Measurements from ENCODE around the gene NOP9.
"Not testable (repeated sequence)": the region's sequence is repeated elsewhere in the genome, so short reads cannot be mapped to it uniquely, and the experiment has no call there.

The NOP9 gene

GRCh38 chr14:24310646-24311604 lies 11.3 kb downstream of the NOP9 start, which contains the start of gene LTB4R:
Gene LTB4R, plus strand, starts transcription at chr14:24311502. Its CDS starts 4,150 bp downstream, at chr14:24315652.
- peak; percentile 65 for DNase-seq

- no peak for DNase-seq
These were observed 12.4 kb downstream of the NOP9 start for GRCh38 chr14:24311837-24312615.

GRCh38 chr14:24312736-24313507 lies 13.3 kb downstream of the NOP9 start:
- no peak for DNase-seq

- DNase-seq: no peak
These were observed 14.3 kb downstream of the NOP9 start for GRCh38 chr14:24313913-24314312.

- DNase-seq: no peak
These were observed 14.9 kb downstream of the NOP9 start for GRCh38 chr14:24314377-24315193.

GRCh38 chr14:24315243-24315806 lies 15.7 kb downstream of the NOP9 start:
- DNase-seq: no peak

- DNase-seq: no peak
These were observed 16.4 kb downstream of the NOP9 start for GRCh38 chr14:24315807-24316596.

- no peak for DNase-seq
These were observed 16.9 kb downstream of the NOP9 start for GRCh38 chr14:24316597-24316950.

- DNase-seq: no peak
These were observed 17.7 kb downstream of the NOP9 start for GRCh38 chr14:24317141-24317928.

- DNase-seq: no peak
These were observed 21.7 kb downstream of the NOP9 start for GRCh38 chr14:24321212-24321975.

- no peak for DNase-seq
These were observed 23.0 kb downstream of the NOP9 start for GRCh38 chr14:24322672-24323071.

GRCh38 chr14:24323341-24323740 lies 23.7 kb downstream of the NOP9 start:
- no peak for DNase-seq

GRCh38 chr14:24324024-24324423 lies 24.4 kb downstream of the NOP9 start:
- DNase-seq: no peak

- DNase-seq: no peak
These were observed 25.4 kb downstream of the NOP9 start for GRCh38 chr14:24325041-24325530.

- no peak for DNase-seq
These were observed 26.3 kb downstream of the NOP9 start for GRCh38 chr14:24325963-24326362.

- no peak for DNase-seq
These were observed 27.7 kb downstream of the NOP9 start for GRCh38 chr14:24327303-24327702.

- not testable (repeated sequence) for DNase-seq
These were observed 28.3 kb downstream of the NOP9 start for GRCh38 chr14:24327914-24328313.

GRCh38 chr14:24329073-24329663 lies 29.5 kb downstream of the NOP9 start:
- DNase-seq: no peak

- DNase-seq: peak; percentile 48
These were observed 30.1 kb downstream of the NOP9 start for GRCh38 chr14:24329736-24330135.
